GM20000 (cell line): ENCODE measurements around the gene BPIFB4.
A peak's percentile ranks its signal among the peaks of the same experiment; 100 is the strongest.
"Not testable (repeated sequence)": the region's sequence is repeated elsewhere in the genome, so short reads cannot be mapped to it uniquely, and the experiment has no call there.

Source experiments
- DNase-seq: peaks from one replicate; pipeline ENCODE4 v3.0.0; 2012; ENCODE audit warnings: low spot score
- CTCF ChIP-seq: IDR thresholded peaks from 2 replicates; pipeline ENCODE4 v1.5.1; 2012; ENCODE audit warnings: mild to moderate bottlenecking, control low read depth; ENCODE audit errors: extremely low read depth, missing control alignments

The BPIFB4 gene

GRCh38 chr20:33095902-33096584 lies 16.6 kb downstream of the BPIFB4 start:
- DNase-seq, result peak; percentile 82
- TF ChIP-seq CTCF, result peak; percentile 74

DNA sequence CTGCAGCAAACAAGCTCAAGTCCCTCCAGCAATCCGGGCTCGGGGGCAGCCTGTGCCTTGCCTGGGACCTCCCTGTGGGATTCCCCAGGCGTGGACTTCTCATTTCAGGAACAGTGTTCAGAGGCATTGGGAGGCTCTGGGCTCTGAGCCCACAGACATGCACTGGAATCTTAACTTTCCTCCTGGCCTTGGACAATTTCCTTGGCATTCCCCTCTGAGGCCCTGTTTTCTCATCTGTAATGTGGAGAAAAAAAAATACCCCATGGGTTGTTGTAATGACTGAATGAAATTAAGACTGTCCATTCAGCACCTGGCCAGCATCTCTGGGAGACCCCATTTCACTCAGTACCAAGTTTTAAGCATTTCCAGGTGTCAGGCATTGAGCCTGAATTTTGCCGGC lies 17.6 kb downstream of the BPIFB4 start:
- no peak for DNase-seq

DNA sequence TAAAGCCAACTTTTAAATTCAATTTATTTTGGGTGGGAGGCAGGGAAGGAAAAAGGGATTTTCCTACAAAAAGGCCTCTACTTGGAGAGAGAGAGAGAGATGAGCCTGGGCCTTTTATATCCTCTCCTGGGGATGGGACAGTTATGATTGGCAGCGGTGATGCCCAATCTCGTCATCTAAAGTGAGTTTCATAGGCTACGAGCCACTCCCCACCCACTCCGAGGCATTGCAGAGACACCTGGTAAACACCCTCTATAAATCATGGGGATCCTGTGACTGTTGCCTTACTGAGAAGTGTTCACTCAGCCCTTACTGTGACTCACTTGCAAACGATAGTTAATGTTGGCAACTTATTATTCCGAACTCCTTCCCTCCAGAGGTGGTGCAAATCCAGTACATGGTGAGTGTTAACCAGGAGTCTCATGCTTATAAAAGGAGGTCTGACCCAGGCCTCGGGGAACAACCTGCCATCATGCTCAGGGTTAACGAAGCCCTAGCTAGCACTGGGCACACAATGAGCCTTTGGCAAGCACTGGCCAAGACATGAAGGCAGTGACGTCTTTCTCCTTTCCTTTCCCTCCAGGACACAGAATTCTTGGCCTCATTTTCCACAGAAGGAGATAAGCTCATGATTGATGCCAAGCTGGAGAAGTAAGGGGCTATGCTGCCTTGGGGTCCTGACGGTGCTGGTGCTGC lies 20.5 kb downstream of the BPIFB4 start:
- TF ChIP-seq CTCF, result no peak
- no peak for DNase-seq

More for the DNA sequence above, 17.6 kb downstream of the BPIFB4 start:
- TF ChIP-seq CTCF, result no peak

GRCh38 chr20:33103556-33103955 lies 24.1 kb downstream of the BPIFB4 start:
- no peak for DNase-seq
- no peak for TF ChIP-seq CTCF

GRCh38 chr20:33104336-33104735 lies 24.9 kb downstream of the BPIFB4 start:
- no peak for DNase-seq
- no peak for TF ChIP-seq CTCF

- no peak for DNase-seq
- TF ChIP-seq CTCF, result no peak
These were observed 26.0 kb downstream of the BPIFB4 start for GRCh38 chr20:33105316-33105924.

- not testable (repeated sequence) for DNase-seq
These were observed 26.7 kb downstream of the BPIFB4 start for GRCh38 chr20:33106058-33106620.
